K562 (cell line): Measurements from ENCODE around the gene NUMB.

Experiments
- ATF7 ChIP-seq: fragments of 450-650 bp; IDR thresholded peaks from 2 replicates; pipeline ENCODE4 v1.7.1; 2014; ENCODE audit warnings: mild to moderate bottlenecking, moderate library complexity
- FOXJ3 ChIP-seq: sonication (generic); formaldehyde crosslinking; IDR thresholded peaks from 2 replicates; pipeline ENCODE4 v1.4.0; 2020; ENCODE audit warnings: mild to moderate bottlenecking, missing genetic modification reagents
- HOXB6 ChIP-seq: fragments of 250-450 bp; sonication (Bioruptor Pico); IDR thresholded peaks from 2 replicates; pipeline ENCODE4 v1.5.1; 2022; ENCODE audit warnings: mild to moderate bottlenecking, borderline replicate concordance
- PRPF4 ChIP-seq: fragments of 200-400 bp; formaldehyde crosslinking; IDR thresholded peaks from one replicate; pipeline ENCODE4 v1.6.1; 2017; ENCODE audit warnings: low read length, low read depth, mild to moderate bottlenecking; ENCODE audit not compliant: insufficient read depth, poor library complexity, severe bottlenecking
- TF ChIP-seq, protein P1 (sequence below): sonication (generic); formaldehyde crosslinking; IDR thresholded peaks from 2 replicates; pipeline ENCODE4 v1.8.0; 2022; ENCODE audit warnings: missing genetic modification reagents, mild to moderate bottlenecking, borderline replicate concordance
- TF ChIP-seq, protein P2 (sequence below), 3 experiments: IDR thresholded peaks in 2 of 3; conservative IDR thresholded peaks in 1 of 3; 2 replicates each; pipeline ENCODE4 v1.5.1; 2011 to 2012; ENCODE audit warnings: low read length in 3 of 3, mild to moderate bottlenecking in 3 of 3, control low read depth in 2 of 3, improper control_type of control experiment in 1 of 3, inconsistent platforms in 1 of 3, low read depth in 1 of 3, mixed read lengths in 1 of 3, moderate library complexity in 1 of 3; ENCODE audit not compliant: insufficient read depth in 2 of 3

DNA sequence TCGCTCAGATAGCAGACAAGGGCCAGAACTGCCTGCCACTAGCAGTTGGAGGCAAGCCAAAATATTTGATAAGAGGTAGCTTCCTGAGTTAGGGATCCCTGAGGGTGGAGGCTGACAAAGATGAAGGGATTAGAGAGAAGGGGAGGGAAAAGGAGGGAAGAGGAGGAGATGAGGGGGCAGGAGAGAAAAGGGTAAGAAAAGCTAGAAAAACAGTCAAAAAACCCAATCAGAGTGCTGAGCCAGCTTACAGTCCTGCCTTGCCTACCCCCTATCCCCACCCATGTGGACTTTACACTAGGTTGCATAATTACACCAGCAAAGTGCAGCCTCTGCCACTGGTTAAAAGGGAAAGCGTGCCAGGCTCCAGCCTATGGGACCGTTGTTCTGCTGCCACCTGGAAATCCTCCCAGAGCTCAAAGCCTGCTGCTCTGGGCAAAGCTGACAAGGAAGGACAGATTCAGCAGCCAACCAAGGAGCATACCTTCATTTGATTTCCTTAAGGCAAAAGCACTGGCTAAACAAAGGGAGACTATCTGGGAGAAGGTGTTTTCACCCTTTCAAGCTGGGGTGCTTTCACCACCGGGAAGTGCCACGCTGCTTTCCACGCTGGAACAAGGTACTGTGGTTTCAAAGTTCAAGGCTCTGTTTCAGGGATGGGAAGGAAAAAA, 3.8 kb upstream of the NUMB start:
- no peak for TF ChIP-seq FOXJ3 (CRISPR knock-in tag)
- TF ChIP-seq, protein P1, sequence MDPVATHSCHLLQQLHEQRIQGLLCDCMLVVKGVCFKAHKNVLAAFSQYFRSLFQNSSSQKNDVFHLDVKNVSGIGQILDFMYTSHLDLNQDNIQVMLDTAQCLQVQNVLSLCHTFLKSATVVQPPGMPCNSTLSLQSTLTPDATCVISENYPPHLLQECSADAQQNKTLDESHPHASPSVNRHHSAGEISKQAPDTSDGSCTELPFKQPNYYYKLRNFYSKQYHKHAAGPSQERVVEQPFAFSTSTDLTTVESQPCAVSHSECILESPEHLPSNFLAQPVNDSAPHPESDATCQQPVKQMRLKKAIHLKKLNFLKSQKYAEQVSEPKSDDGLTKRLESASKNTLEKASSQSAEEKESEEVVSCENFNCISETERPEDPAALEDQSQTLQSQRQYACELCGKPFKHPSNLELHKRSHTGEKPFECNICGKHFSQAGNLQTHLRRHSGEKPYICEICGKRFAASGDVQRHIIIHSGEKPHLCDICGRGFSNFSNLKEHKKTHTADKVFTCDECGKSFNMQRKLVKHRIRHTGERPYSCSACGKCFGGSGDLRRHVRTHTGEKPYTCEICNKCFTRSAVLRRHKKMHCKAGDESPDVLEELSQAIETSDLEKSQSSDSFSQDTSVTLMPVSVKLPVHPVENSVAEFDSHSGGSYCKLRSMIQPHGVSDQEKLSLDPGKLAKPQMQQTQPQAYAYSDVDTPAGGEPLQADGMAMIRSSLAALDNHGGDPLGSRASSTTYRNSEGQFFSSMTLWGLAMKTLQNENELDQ (CRISPR knock-in tag) = no peak
- TF ChIP-seq HOXB6 (CRISPR knock-in tag) = no peak
- TF ChIP-seq, protein P2, sequence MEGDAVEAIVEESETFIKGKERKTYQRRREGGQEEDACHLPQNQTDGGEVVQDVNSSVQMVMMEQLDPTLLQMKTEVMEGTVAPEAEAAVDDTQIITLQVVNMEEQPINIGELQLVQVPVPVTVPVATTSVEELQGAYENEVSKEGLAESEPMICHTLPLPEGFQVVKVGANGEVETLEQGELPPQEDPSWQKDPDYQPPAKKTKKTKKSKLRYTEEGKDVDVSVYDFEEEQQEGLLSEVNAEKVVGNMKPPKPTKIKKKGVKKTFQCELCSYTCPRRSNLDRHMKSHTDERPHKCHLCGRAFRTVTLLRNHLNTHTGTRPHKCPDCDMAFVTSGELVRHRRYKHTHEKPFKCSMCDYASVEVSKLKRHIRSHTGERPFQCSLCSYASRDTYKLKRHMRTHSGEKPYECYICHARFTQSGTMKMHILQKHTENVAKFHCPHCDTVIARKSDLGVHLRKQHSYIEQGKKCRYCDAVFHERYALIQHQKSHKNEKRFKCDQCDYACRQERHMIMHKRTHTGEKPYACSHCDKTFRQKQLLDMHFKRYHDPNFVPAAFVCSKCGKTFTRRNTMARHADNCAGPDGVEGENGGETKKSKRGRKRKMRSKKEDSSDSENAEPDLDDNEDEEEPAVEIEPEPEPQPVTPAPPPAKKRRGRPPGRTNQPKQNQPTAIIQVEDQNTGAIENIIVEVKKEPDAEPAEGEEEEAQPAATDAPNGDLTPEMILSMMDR (IDR thresholded peaks at IDR 0.05 in 2 of 3, conservative IDR thresholded peaks at IDR 0.05 in 1 of 3; ENCODE audit: insufficient read depth in 2 of 3, low read depth in 1 of 3, low read length in 3 of 3) = no peak
- no peak for TF ChIP-seq PRPF4
- no peak for TF ChIP-seq ATF7
